NCI-H1436 (cell line): ENCODE measurements around the gene CRAT.

Experiments used
- DNase-seq: peaks from one replicate; lab custom pipeline; 2025; lab: John Stamatoyannopoulos, UW

The CRAT gene

GRCh38 chr9:129109952-129110739 is 447 bp downstream of the CRAT start:
- no peak for DNase-seq

DNA sequence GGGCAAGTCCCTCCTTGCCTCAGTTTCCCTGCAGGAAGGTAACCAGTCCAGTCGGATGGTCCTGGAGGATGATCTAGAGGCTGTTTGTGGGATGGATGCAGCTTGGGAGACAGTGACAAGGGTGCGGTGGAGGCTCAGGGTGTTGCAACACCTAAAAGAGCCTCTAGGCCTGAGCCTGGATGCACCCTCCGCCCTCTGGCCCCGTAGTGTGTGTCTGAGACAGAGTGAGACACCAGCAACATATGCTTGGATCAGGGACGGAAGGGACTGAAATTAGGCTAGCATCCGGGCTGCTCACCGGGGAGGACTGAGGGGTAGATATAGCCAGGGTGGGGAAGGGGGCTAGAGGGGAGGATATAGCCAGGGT is 1.1 kb downstream of the CRAT start:
- DNase-seq: no peak

- no peak for DNase-seq
Observed at GRCh38 chr9:129108805-129109536, 1.6 kb downstream of the CRAT start.

DNA sequence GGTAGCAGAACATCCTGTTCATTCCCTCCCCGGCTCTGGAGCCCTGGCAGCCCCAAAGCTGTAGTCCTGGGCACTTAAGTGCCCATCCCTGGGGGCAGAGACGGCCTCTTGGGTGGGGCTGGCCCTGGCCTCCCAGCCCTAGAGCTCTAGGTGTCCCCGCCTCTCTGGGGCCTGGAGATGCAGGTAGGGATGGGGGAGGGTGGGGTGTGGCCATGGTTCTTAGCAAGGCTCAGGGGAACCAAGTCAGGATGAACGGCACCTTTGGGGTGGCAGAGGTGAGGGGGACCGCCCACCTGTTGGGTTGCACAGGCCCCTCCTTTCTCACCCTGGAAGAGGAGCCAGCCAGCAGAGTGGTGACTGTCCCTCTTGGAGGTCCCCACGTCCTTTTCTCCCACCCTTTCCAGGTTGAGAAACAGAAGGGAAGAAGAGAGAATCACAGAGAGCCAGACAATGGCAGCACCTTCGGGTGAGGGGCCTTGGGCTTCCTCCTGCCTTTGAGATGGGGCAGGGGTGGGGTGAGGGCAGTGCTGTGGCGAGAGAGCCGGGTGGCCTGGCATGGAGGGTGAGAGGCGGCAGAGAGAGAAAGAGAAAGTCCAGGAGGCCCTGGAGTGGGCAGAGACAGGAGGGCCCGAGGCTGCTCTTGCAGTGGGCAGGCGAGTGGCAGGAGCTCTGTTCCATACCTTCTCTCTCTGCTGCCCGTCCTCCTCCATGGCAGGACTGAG is 2.3 kb downstream of the CRAT start:
- no peak for DNase-seq

GRCh38 chr9:129107651-129108050 is 2.9 kb downstream of the CRAT start:
- DNase-seq: no peak

DNA sequence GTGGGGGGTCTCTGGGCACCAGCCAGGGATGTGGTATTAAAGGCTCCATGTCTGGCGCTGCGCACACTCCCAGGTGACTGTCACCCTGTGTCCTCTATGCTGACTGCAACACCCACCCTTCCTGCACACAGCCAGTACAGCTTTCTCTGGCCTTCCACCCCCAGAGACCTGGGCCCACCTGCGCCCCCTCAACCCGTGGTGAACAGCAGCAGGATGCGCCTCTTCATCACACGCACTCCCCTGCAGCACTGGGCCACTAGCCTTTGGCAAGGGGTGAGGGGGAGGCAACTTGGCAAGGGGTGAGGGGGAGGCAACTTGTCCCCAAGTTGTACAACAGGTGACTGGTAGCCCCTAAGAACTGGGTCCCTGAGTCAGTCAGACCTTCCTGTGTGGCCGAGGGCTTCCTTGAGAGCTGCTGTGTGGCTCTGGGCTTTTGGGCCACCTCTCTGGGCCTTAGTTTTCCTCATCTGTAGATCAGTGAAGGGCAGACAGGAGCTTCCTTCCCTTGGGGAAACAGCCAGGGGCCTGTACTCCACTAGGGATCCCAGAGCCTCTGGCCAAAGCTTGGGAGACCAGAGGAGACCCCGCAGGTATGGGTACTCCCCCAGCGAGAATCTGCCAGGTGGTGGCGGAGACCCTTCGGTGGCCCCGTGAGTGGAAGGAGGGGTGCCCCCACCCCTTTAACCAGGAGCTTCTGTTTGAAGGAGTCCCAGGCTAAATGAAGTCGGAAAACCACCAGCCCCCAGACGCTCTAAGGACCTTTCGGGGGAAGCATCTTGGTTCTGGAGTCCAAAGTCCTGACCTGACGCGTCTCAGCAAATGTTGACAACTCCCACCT is 4.5 kb downstream of the CRAT start:
- DNase-seq: no peak

GRCh38 chr9:129104051-129104450 is 6.5 kb downstream of the CRAT start:
- no peak for DNase-seq

DNA sequence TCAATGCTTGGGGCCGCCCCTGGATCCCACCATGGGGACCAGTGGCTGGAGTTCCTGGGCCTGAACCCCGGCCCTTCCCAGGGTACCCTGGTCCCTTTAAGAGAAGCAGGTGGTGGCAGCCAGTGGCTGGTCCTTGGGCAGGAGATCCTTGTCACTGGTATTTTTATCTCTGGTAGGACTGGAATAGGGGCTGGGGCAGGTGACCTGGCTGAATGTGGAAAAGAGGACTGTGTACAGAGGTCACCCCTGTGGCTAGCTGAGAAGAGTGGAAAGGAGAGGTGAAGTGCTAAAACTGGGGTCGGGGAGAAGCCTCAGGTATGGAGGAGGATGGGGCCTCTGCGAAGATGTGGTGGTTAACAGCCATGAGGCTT is 7.0 kb downstream of the CRAT start:
- no peak for DNase-seq

DNA sequence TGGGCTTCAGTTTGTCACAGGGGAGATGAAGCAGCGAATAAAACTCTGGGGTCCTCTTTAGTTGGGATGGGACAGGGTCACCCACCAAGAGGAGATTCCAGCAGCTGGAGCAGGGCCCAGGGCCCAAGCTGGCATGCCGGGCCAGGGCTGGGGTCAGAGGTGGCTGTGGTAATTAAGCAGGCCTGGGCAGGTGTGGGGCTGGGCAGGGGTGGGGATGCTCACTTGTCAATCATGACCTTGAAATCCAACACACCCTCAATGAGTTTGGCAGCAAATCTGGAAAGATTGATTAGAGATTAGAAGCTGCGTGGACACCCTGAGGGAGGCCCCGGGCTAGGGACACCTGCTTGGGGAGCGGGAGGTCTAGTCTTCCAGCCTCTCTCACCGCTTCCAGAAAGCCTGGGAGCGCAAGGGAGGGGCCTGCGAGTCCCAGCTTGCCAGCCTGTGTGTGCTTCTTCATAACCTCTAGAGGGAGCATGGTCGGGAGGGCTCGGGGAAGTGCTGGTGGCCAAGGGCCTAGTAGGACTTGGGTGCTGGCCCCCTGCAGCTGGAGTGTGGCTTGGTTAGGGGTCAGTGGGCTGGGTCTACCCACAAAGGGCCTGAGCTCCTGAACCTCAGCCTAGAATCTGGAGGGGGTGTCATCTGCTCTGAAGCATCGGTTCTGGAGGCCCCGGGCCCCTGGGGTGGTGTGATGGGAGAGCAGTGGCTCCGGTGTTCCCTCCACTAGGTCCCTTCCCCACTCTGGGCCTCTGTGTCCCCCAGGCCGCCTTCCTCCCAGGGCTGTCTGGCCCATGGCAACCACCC is 7.6 kb downstream of the CRAT start:
- DNase-seq: peak; percentile 38

- DNase-seq: no peak
Observed at GRCh38 chr9:129102095-129102525, 8.5 kb downstream of the CRAT start.

DNA sequence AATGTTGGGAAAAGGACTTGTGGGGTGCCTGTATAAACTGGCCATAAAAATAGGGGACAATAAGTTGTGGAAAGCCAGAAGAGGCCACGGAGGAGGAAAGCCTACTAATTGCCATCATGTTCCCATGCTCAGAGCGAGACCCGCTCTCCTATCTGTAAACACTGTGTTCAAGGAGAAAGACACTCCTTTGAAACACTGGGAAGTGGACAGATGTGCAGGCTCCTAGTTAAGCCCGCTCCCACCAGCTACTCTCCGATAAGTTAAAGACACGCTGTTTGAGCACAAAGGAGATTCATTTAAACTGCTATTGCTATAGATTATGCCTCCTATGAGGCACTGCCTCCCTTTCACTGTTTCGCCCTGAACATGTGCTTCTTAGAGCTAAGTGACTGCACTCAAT is 9.3 kb downstream of the CRAT start:
- DNase-seq: no peak

DNA sequence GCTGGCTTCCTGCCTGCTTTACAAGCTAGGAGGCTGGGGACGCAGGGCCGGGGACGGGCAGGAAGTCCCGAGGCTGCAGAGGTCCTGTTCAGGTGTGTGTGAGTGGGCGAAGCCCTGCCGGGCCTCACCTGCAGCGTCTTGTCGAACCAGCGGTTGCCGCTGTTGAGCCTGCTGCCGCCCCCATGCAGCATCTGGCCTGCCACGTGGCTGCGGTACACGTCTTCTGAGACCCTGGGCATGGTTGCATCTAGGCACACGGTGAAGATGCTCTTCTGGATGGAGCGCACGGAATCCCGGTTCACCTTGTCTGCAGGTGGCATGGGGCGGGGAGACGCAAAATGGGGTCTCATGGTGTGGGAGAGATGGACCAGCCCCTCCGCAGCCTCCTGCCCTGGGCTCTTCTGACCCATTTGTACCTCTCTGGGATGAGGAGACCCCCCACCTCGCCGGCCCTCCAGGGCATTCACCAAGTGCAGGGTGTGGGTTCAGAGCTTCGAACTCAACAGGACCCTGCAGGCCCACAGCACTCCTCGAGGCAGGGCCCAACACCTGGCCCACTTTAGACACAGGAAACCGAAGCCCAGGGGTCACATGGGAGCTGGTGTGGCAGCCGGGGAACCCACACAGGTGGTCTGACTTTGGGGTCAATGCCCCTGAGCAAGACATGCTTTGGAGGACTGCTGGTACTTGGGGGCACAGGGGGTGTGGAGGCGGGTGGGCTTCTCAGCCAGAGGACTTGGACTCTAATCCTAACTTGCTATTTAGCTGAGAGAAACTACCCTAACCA is 10.0 kb downstream of the CRAT start:
- DNase-seq: no peak

DNA sequence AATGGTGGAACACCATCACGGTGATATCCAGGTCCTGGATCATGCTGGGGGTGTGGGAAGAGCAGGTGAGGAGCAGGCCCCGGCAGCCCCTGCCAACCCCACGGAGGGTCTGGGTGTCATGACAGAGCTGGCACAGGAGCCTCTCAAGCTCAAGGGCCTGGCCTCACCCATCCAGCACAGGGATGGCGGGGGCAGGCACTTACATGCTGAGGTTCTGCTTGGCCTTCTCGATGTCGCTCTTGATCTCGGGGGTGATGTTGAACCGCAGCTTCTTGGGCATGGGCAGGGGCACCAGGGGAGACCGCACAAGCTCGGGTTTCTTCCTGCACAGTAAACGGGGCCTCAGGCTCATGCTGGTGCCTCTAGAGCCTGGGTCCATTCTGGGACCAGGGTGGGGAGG is 12.3 kb downstream of the CRAT start:
- DNase-seq: no peak

DNA sequence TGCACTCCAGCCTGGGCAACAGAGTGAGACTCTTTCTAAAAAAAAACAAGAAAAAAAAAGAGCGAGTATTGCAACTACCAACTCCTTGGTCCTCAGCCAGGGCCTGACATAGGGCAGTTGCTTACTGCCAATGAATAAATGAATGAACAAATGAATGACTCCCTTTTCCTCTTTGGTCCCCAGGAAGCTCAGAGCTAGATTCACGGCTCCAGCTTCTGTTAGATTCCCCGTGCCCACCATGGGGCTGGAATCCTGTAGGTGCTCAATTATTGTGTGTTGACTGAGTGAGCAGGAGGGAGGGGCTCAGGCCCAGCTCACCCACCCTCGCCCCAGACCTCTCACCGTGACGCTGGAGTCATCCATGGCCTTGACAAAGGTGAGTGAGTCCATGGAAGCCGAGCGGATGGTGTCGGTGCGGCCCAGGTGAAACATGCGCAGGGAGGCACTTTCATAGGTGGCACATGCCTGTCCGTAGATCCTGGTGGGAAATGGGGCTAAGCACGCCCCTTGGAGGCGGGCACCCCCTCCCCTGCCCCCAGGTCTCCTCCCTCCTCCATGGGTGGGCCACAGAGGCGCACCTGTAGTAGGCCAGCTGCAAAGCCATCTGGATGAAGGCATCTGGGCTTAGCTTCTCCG is 12.8 kb downstream of the CRAT start:
- DNase-seq: no peak

GRCh38 chr9:129095908-129096307 is 14.7 kb downstream of the CRAT start:
- no peak for DNase-seq

DNA sequence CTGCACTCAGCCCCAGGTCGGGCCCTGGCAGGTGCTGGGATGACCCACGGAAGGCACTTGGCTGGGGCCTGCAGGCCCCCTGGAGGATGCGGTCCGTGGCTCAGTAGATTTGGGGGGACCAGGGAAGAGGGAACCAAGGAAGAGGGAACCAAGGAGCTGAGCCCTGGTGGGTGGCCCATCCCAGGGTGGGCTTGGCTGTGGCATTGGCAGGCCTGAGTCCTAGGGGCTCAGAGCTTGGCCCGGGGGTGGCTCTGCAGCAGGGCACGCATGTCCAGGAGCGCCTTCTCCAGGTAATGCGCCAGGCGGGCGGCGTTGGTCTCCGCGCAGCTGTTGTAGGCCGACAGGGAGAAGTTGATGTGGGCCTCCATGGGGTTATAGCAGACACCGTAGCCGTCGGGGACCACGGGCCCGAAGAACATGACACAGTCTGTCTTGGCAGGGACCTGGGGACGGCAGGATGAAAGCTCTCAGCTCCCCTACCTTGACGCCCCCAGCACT is 15.4 kb downstream of the CRAT start:
- DNase-seq: no peak

DNA sequence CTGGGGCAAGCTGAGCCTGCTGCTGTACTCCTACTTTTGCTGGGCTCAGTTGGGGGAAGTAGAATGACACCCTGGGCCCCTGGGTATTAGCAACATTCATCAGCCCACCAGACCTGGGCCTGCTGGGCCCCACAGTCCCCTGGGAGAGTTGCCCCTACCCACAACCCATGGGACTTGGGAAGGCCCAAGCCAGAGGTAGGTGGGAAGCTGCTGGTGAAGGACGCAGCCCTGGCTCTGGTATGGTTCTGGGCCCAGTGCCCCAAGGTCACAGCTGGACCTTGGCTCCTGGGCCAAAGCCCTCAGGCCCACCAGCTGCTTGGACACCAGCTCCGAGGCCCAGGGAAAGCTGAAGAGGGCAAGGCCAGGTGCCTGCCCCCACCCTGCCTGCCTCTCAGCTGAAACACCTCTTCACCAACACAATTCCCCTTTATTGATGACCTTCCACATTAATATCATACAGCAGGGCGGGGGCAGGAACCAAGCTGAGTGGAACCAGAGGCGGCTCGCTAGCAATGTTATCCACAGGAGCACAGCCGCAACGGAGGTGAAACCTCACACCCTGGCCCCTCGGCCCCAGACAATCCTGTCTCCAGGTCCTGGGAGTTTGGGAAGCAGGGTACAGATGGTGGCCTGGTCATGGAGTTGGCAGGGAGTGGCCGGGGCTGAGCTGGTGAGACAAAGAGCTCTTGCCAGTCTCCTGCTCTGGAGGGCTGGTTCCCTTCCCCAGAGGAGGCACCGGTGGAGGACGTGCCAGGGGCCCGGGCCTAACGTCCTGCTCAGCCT is 16.0 kb downstream of the CRAT start:
- DNase-seq: no peak

DNA sequence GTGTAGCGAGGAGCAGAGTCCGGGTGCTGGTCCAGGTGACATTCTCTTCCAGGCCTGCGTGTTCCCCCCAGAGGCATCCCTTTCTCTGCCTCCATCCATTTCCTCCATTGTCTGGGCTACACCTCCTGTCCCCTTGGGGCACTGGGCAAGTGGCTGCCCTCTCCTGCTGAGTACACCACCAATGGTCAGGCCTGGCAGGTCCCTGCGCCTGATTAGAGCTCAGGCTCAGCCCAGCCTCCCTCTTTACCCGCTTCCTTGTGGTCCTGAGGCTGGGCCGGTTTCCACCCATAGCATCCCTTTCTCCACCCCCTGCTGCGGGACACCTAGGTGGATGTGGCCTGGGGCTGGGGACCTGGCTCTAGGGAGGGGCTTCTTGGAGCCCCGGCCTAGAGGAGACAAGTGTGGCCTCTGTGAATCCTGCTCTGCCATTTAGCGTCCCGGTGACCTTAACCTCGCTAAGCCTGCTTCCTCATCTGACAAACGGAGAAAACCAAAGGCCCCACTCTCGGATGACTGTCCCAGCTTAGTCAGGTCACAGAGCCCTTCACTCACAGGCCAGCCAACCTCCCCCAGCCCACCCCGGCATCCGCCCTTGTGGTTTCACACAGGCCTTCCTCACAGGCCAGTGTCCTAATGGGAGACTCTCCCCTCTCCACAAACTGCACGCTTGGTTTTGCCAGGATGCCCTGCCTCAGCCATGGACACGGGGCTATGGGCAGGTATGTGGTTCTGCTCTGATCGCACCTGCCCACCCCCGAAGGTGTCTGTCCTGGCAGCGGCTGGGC is 16.8 kb downstream of the CRAT start:
- no peak for DNase-seq
